KMS-11 (cell line): ENCODE results near the gene PPP1R12C.
"Not testable (repeated sequence)": the region's sequence is repeated elsewhere in the genome, so short reads cannot be mapped to it uniquely, and the experiment has no call there.

Experiments used
- H2AFZ ChIP-seq: fragments of 200-600 bp; sonication (generic); 2 replicates; pipeline ENCODE4 v1.6.1; 2016; ENCODE audit warnings: antibody characterized with exemption, mixed run types, low read depth
- H3K27ac ChIP-seq: fragments of 200-600 bp; sonication (generic); 2 replicates; pipeline ENCODE4 v1.6.1; 2016; ENCODE audit warnings: mild to moderate bottlenecking, mixed run types
- H3K27me3 ChIP-seq: fragments of 200-600 bp; sonication (generic); 2 replicates; pipeline ENCODE4 v1.6.1; 2017; ENCODE audit warnings: mild to moderate bottlenecking, low read depth, mixed run types, moderate library complexity; ENCODE audit not compliant: insufficient read depth
- H3K36me3 ChIP-seq: fragments of 200-600 bp; sonication (generic); 2 replicates; pipeline ENCODE4 v1.6.1; 2017; ENCODE audit warnings: mild to moderate bottlenecking, mixed run types; ENCODE audit not compliant: insufficient read depth
- H3K4me1 ChIP-seq: fragments of 200-600 bp; sonication (generic); 2 replicates; pipeline ENCODE4 v1.6.1; 2016; ENCODE audit warnings: mild to moderate bottlenecking, low read depth, mixed run types; ENCODE audit not compliant: poor library complexity, severe bottlenecking
- H3K4me2 ChIP-seq: fragments of 200-600 bp; sonication (generic); 2 replicates; pipeline ENCODE4 v1.7.0; 2016; ENCODE audit warnings: mild to moderate bottlenecking, mixed run types
- H3K4me3 ChIP-seq: fragments of 200-600 bp; sonication (generic); IDR thresholded peaks from 2 replicates; pipeline ENCODE4 v1.6.1; 2017; ENCODE audit warnings: low read depth, low read length, mixed read lengths; ENCODE audit not compliant: insufficient read depth
- H3K79me2 ChIP-seq: fragments of 200-600 bp; sonication (generic); 2 replicates; pipeline ENCODE4 v1.6.1; 2016; ENCODE audit warnings: low read depth, mixed run types; ENCODE audit not compliant: insufficient read depth
- H3K9ac ChIP-seq: fragments of 200-600 bp; sonication (generic); 2 replicates; pipeline ENCODE4 v1.6.1; 2016; ENCODE audit warnings: mild to moderate bottlenecking, mixed run types
- H4K20me1 ChIP-seq: fragments of 200-600 bp; sonication (generic); 2 replicates; pipeline ENCODE4 v1.6.1; 2016; ENCODE audit warnings: mild to moderate bottlenecking, mixed run types; ENCODE audit not compliant: insufficient read depth
- CTCF ChIP-seq: fragments of 200-600 bp; sonication (generic); conservative IDR thresholded peaks from 2 replicates; pipeline ENCODE4 v1.6.1; 2017; ENCODE audit warnings: low read depth, mild to moderate bottlenecking, antibody characterized with exemption, low read length, moderate library complexity, mixed read lengths

The PPP1R12C gene

GRCh38 chr19:55067869-55068268 is 49.6 kb downstream of the PPP1R12C start:
- no peak overlapping the region for H3K27ac ChIP-seq
- no peaks in the 10 kb centered on the region for H3K36me3 ChIP-seq
- H3K9ac ChIP-seq: no peak overlapping the region
- no peaks in the 10 kb centered on the region for H4K20me1 ChIP-seq
- H3K27me3 ChIP-seq: peaks cover 41% of the 10 kb centered on the region
- H2AFZ ChIP-seq: no peak overlapping the region
- H3K79me2 ChIP-seq: no peaks in the 10 kb centered on the region
- H3K4me2 ChIP-seq: no peak overlapping the region
- H3K4me1 ChIP-seq: peaks cover 28% of the 10 kb centered on the region
- no peak for TF ChIP-seq CTCF
- no peak overlapping the region for H3K4me3 ChIP-seq

GRCh38 chr19:55066107-55066709 is 51.2 kb downstream of the PPP1R12C start:
- Histone ChIP-seq H3K4me1 (peaks cover 20% of the 10 kb centered on the region), H3K79me2 (peaks cover 10% of the 10 kb centered on the region; the same call in 1 of the 2 replicates), H3K27ac (no peak overlapping the region), H3K36me3 (no peaks in the 10 kb centered on the region), H3K27me3 (peaks cover 41% of the 10 kb centered on the region), H4K20me1 (no peaks in the 10 kb centered on the region), H3K4me3 (no peak overlapping the region), H3K9ac (no peak overlapping the region), H3K4me2 (no peak overlapping the region), H2AFZ (no peak overlapping the region)
- TF ChIP-seq CTCF: no peak

- H3K4me1 ChIP-seq: peaks cover 14% of the 10 kb centered on the region
- not testable (repeated sequence) for H2AFZ ChIP-seq, H3K79me2 ChIP-seq, H3K4me3 ChIP-seq, H3K27ac ChIP-seq, H4K20me1 ChIP-seq, H3K4me2 ChIP-seq, H3K9ac ChIP-seq, H3K36me3 ChIP-seq
- H3K27me3 ChIP-seq: peaks cover 39% of the 10 kb centered on the region
Measured at GRCh38 chr19:55065516-55065915, 51.9 kb downstream of the PPP1R12C start.

GRCh38 chr19:55063492-55063843 is 54.0 kb downstream of the PPP1R12C start:
- H3K79me2 ChIP-seq: peaks cover 10% of the 10 kb centered on the region; the same call in 1 of the 2 replicates
- no peaks in the 10 kb centered on the region for H3K36me3 ChIP-seq
- no peak overlapping the region for H2AFZ ChIP-seq
- H4K20me1 ChIP-seq: no peaks in the 10 kb centered on the region
- H3K4me3 ChIP-seq: no peak overlapping the region
- no peak for TF ChIP-seq CTCF
- no peak overlapping the region for H3K27ac ChIP-seq
- H3K4me2 ChIP-seq: no peak overlapping the region
- peaks cover 23% of the 10 kb centered on the region for H3K27me3 ChIP-seq
- H3K4me1 ChIP-seq: no peaks in the 10 kb centered on the region
- H3K9ac ChIP-seq: no peak overlapping the region

GRCh38 chr19:55062735-55063491 is 54.5 kb downstream of the PPP1R12C start, which contains the start of gene RDH13:
Gene RDH13 (minus strand): TSS chr19:55063148. CDS start chr19:55063032, 116 bp downstream.
- no peaks in the 10 kb centered on the region for H3K36me3 ChIP-seq
- H3K27ac ChIP-seq: no peak within 1 kb of the TSS; the same call in 1 of the 2 replicates
- H4K20me1 ChIP-seq: no peaks in the 10 kb centered on the region
- no peak within 1 kb of the TSS for H3K4me3 ChIP-seq
- H3K4me2 ChIP-seq: peak within 1 kb of the TSS; percentile 14
- peaks cover 10% of the 10 kb centered on the region; the same call in 1 of the 2 replicates for H3K79me2 ChIP-seq
- H3K9ac ChIP-seq: peak within 1 kb of the TSS; percentile 61; the same call in 1 of the 2 replicates
- TF ChIP-seq CTCF: no peak
- H3K27me3 ChIP-seq: peaks cover 17% of the 10 kb centered on the region
- no peaks in the 10 kb centered on the region for H3K4me1 ChIP-seq
- H2AFZ ChIP-seq: peak within 1 kb of the TSS; percentile 28

- not testable (repeated sequence) for H3K4me1 ChIP-seq, H3K79me2 ChIP-seq, H3K27ac ChIP-seq, H4K20me1 ChIP-seq, H3K27me3 ChIP-seq, H2AFZ ChIP-seq, H3K4me3 ChIP-seq, H3K36me3 ChIP-seq, H3K4me2 ChIP-seq, H3K9ac ChIP-seq
Measured at GRCh38 chr19:55060287-55060686, 57.1 kb downstream of the PPP1R12C start.
